ENCODE data around the gene PIGO. TPM values are rescaled to one million over a fixed set of nuclear protein-coding genes. Genes with fewer than 3 reads are reported as not detected.

PIGO gene
- total and polyA plus RNA-seq, 2 of the 8 experiments (the other 6 are each of a cell fraction or from before 2014, with no cell fraction given) = 20.5 to 31.3 TPM

DNA sequence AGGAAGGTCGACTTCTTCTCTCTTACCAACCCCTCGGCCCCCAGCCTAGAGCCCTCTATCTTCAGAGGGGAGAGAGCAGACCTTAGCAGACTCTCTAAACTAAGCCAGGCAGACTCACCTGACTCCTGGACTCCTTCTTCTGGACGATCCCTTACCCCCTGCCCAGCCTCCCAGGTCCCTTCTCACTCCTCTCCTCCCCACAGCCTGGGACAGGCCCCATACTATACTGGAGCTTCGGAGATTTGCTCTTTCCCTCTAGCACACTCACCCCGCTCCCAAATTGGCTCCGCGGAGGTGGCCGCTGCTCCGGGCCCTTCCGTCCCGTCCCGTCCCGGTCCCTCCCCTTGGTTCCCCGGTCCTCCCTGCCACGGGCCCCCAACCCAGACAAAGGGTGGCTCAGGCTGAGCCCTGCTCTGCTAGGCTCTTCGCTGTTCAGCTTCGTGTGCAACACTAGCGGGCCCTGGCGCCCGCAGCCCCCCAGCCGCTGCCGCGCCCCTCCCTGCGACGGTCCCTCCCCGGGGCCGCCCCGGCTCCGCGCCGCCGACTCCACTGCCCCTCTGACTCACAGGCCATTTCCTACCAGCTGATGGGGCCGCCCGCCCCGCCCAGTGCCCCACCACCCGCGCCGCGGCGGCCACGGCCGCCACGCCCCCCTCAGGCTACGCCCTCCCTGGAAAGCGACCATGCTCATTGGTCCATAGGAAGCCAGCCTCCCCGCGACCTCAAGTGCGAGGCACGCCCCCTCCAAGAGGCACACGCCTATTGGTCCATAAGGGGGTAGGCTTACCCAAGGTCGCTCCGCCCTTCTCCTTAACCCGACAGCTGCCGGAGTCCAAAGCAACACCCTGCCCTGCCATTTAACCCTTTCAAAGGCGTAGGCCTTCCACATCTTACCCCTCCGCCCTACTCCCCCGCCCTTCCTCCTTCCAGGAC lies 14.9 kb upstream of the PIGO start (continued):
- TF ChIP-seq GTF2F1 (IDR thresholded peaks at IDR 0.05; ENCODE audit: borderline replicate concordance, low read depth, low read length) (no peak), FOSL1 (IDR thresholded peaks at IDR 0.05; ENCODE audit: insufficient read depth, low read depth, low read length) (no peak), ZNF274 (IDR thresholded peaks at IDR 0.05; ENCODE audit: borderline replicate concordance, extremely low read depth, low read length) (no peak), TAF7 (optimal IDR thresholded peaks at IDR 0.05; ENCODE audit: borderline replicate concordance, low read depth, low read length) (no peak), E2F6 (IDR thresholded peaks at IDR 0.05) (no peak), EP300 (IDR thresholded peaks at IDR 0.05; ENCODE audit: borderline replicate concordance in 1 of 2, low read depth in 2 of 2, low read length in 2 of 2) (no peak), MAFK (IDR thresholded peaks at IDR 0.05; ENCODE audit: low read depth, low read length) (no peak), NANOG (IDR thresholded peaks at IDR 0.05; ENCODE audit: insufficient read depth, low read depth, low read length, poor library complexity, severe bottlenecking) (no peak), GABPA (IDR thresholded peaks at IDR 0.05; ENCODE audit: borderline replicate concordance, insufficient read depth, low read length) (no peak), RAD21 (IDR thresholded peaks at IDR 0.05 in 1 of 2, conservative IDR thresholded peaks at IDR 0.05 in 1 of 2; ENCODE audit: low read depth in 2 of 2, low read length in 2 of 2) (no peak), RNF2 (IDR thresholded peaks at IDR 0.05; ENCODE audit: borderline replicate concordance, low read depth, low read length, missing control alignments, poor library complexity, severe bottlenecking) (no peak), KDM1A (IDR thresholded peaks at IDR 0.05; ENCODE audit: borderline replicate concordance, low read length) (no peak), SP4 (IDR thresholded peaks at IDR 0.05; ENCODE audit: low read length) (0 out of 2 replicates have a peak, but pooled peaks have one; percentile 40), TEAD4 (IDR thresholded peaks at IDR 0.05; ENCODE audit: low read depth, low read length) (no peak), TCF12 (IDR thresholded peaks at IDR 0.05; ENCODE audit: low read depth, low read length) (no peak), PHF8 (conservative IDR thresholded peaks at IDR 0.05; ENCODE audit: low read depth, low read length) (peak; percentile 55; the same call in 1 of the 2 replicates), POU5F1 (IDR thresholded peaks at IDR 0.05; ENCODE audit: low read depth, low read length) (no peak), RXRA (IDR thresholded peaks at IDR 0.05; ENCODE audit: insufficient read depth, low read depth, low read length) (no peak), SP2 (IDR thresholded peaks at IDR 0.05; ENCODE audit: low read length) (no peak), JUND (IDR thresholded peaks at IDR 0.05; ENCODE audit: low read length) (no peak), BCL11A (IDR thresholded peaks at IDR 0.05; ENCODE audit: low read depth in 2 of 2, low read length in 2 of 2) (no peak), SP1 (IDR thresholded peaks at IDR 0.05; ENCODE audit: low read depth, low read length) (peak; percentile 86)
